ENCODE measurements around the gene AKR1B1. TPM values are rescaled to one million over a fixed set of nuclear protein-coding genes. Genes with fewer than 3 reads are reported as not detected.

Gene AKR1B1
- total and polyA plus RNA-seq, 2 of the 4 experiments (the other 2 are of a cell fraction): 90.9 to 201 TPM

DNA sequence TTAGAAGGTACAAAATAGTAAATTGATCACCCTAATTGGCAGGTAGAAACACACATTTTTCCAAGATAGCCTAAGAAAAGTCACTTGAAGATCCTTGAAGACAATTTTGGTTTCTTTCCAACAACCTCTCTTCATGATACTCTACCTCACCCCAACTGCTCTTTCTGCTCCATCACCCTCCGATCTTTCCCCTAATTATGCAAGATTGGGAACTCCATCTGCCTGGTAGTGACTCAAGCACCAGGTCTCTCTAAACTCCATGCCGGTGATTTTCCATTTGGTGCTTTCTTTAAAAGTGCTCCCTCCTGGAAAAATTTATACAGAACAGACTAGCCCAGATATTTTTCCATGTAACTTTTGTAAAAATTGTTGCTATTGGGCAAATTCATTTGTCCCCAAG is 1.1 kb upstream of the AKR1B1 start:
- no peak overlapping the region for H4K91ac ChIP-seq (ENCODE audit: insufficient read depth, low read depth, low read length)
- in situ Hi-C loops (cut with MboI; ENCODE audit: low sequenced_read_pairs): no loop called here
- peak overlapping the region; percentile 30; the same call in 1 of the 2 replicates for H2BK20ac ChIP-seq (ENCODE audit: low read depth, low read length)
- H3K18ac ChIP-seq (ENCODE audit: low read depth, low read length): peak overlapping the region; percentile 84; the same call in 1 of the 2 replicates
- POLR2A ChIA-PET (ENCODE audit: unreplicated experiment): no interaction called here
- no peak overlapping the region; the same call in 2 of the 3 replicates for H2BK15ac ChIP-seq (ENCODE audit: low read depth, low read length)
- H3K9me3 ChIP-seq (ENCODE audit: control insufficient read depth, insufficient read depth, low read length): peaks cover 5% of the 10 kb centered on the region
- H3K56ac ChIP-seq (ENCODE audit: extremely low read depth, insufficient read depth, low read length): no peak overlapping the region
- H3K23ac ChIP-seq (ENCODE audit: low read depth, low read length): no peak overlapping the region; the same call in 1 of the 2 replicates
- TF ChIP-seq MAFK (IDR thresholded peaks at IDR 0.05; ENCODE audit: low read depth, low read length) (no peak), NFE2L2 (IDR thresholded peaks at IDR 0.05; ENCODE audit: low read depth, low read length) (peak; percentile 82; the same call in 1 of the 2 replicates), CEBPB (IDR thresholded peaks at IDR 0.05; ENCODE audit: low read depth, low read length) (peak; percentile 40; the same call in 1 of the 2 replicates)
- TF ChIP-seq, protein P1, sequence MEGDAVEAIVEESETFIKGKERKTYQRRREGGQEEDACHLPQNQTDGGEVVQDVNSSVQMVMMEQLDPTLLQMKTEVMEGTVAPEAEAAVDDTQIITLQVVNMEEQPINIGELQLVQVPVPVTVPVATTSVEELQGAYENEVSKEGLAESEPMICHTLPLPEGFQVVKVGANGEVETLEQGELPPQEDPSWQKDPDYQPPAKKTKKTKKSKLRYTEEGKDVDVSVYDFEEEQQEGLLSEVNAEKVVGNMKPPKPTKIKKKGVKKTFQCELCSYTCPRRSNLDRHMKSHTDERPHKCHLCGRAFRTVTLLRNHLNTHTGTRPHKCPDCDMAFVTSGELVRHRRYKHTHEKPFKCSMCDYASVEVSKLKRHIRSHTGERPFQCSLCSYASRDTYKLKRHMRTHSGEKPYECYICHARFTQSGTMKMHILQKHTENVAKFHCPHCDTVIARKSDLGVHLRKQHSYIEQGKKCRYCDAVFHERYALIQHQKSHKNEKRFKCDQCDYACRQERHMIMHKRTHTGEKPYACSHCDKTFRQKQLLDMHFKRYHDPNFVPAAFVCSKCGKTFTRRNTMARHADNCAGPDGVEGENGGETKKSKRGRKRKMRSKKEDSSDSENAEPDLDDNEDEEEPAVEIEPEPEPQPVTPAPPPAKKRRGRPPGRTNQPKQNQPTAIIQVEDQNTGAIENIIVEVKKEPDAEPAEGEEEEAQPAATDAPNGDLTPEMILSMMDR (conservative IDR thresholded peaks at IDR 0.05; ENCODE audit: low read depth, low read length): no peak
- H3K14ac ChIP-seq (replicated peaks; ENCODE audit: low read depth, low read length): no peak overlapping the region
- DNase-seq (peak; percentile 59), ATAC-seq (ENCODE audit: low read depth) (no peak)
- CTCF ChIA-PET: interaction anchor here (0.7 to 2.3 kb wide), 6 partner anchors 9 to 87 kb away, joined by 3 to 16 read pairs (median 4); no protein-coding TSS in a partner anchor
- H2BK120ac ChIP-seq (ENCODE audit: low read depth, low read length): peak overlapping the region; percentile 70; the same call in 1 of the 2 replicates
- H3K9ac ChIP-seq (ENCODE audit: low read depth, low read length): no peak overlapping the region
- peak overlapping the region; percentile 70 for H2AK9ac ChIP-seq (replicated peaks; ENCODE audit: low read depth, low read length, poor library complexity)
- no peak overlapping the region for H2AFZ ChIP-seq (replicated peaks; ENCODE audit: low read length, poor library complexity)
- peaks cover 19% of the 10 kb centered on the region for H3K9me1 ChIP-seq (ENCODE audit: insufficient read depth, low read length)
- dilution Hi-C loops (cut with HindIII; ENCODE audit: low sequenced_read_pairs, unreplicated experiment): no loop called here
- peak overlapping the region; percentile 29 for H2BK5ac ChIP-seq (ENCODE audit: low read depth, low read length, poor library complexity, severe bottlenecking)
- no peak overlapping the region; a peak in 1 of 4 replicates for H4K8ac ChIP-seq (ENCODE audit: low read depth in 2 of 2, low read length in 2 of 2)
- peak overlapping the region; percentile 44; the same call in 1 of the 2 replicates for H2AK5ac ChIP-seq (ENCODE audit: low read depth, low read length)
- peaks cover 14% of the 10 kb centered on the region for H3K4me1 ChIP-seq (ENCODE audit: control insufficient read depth, insufficient read depth, low read length)
- peaks cover 5 to 31% of the 10 kb centered on the region in 2 experiments for H3K79me1 ChIP-seq (ENCODE audit: low read depth in 1 of 2, low read length in 2 of 2)
- no TSS peak for BruUV-seq (replicated peaks)
- H4K5ac ChIP-seq (ENCODE audit: low read depth, low read length): peak overlapping the region; percentile 73; the same call in 1 of the 2 replicates
- H3K4ac ChIP-seq (ENCODE audit: low read depth, low read length): no peak overlapping the region; the same call in 1 of the 2 replicates
- intact Hi-C loops (cut with micrococcal nuclease): loop anchor here (5.0 kb wide), 1 partner anchor 147 kb away; no protein-coding TSS in a partner anchor
- no CpG with 5 or more reads among the region's 2 CpGs for WGBS, 2 experiments (ENCODE audit: extremely low coverage in 2 of 2, insufficient read length in 1 of 2)
- H3K36me3 ChIP-seq (ENCODE audit: control insufficient read depth, insufficient read depth, low read length): no peaks in the 10 kb centered on the region
- H3K4me2 ChIP-seq (ENCODE audit: low read depth, low read length): peak overlapping the region; percentile 1; the same call in 1 of the 2 replicates
- H4K20me1 ChIP-seq (ENCODE audit: insufficient read depth, low read length): no peaks in the 10 kb centered on the region
- H3K27ac ChIP-seq (ENCODE audit: insufficient read depth, low read length): no peak overlapping the region
- H3K4me3 ChIP-seq (ENCODE audit: insufficient read depth, low read depth, low read length): no peak overlapping the region
- H3K27me3 ChIP-seq (ENCODE audit: control insufficient read depth, insufficient read depth, low read length): no peaks in the 10 kb centered on the region

Data from IMR-90 (cell line).